Neuronal stem cell (in vitro differentiated cells): ENCODE measurements around the gene DEPDC1.

Experiments used
- DNase-seq: peaks from one replicate; pipeline ENCODE4 v3.0.0-alpha.2; 2013; ENCODE audit warnings: low spot score
- H2AFZ ChIP-seq: one replicate; pipeline ENCODE4 v1.6.1; 2013; ENCODE audit warnings: mild to moderate bottlenecking, low read length, inconsistent platforms
- H2AK5ac ChIP-seq: 2 replicates; pipeline ENCODE4 v1.6.1; 2013; ENCODE audit warnings: low read depth, mild to moderate bottlenecking, inconsistent platforms, low read length, moderate library complexity, mixed read lengths
- H2BK120ac ChIP-seq: 2 replicates; pipeline ENCODE4 v1.6.1; 2013; ENCODE audit warnings: low read depth, mild to moderate bottlenecking, inconsistent platforms, low read length, moderate library complexity, mixed read lengths
- H2BK12ac ChIP-seq: one replicate; pipeline ENCODE4 v1.6.1; 2013; ENCODE audit warnings: low read length, inconsistent platforms
- H2BK15ac ChIP-seq: 2 replicates; pipeline ENCODE4 v1.6.1; 2013; ENCODE audit warnings: mild to moderate bottlenecking, low read length, inconsistent platforms, mixed read lengths
- H2BK5ac ChIP-seq: one replicate; pipeline ENCODE4 v1.6.1; 2013; ENCODE audit warnings: inconsistent platforms, mild to moderate bottlenecking, low read length, moderate library complexity
- H3K14ac ChIP-seq: one replicate; pipeline ENCODE4 v1.6.1; 2013; ENCODE audit warnings: low read length, inconsistent platforms
- H3K18ac ChIP-seq: 2 replicates; pipeline ENCODE4 v1.6.1; 2013; ENCODE audit warnings: low read length, inconsistent platforms
- H3K23ac ChIP-seq: 2 replicates; pipeline ENCODE4 v1.6.1; 2013; ENCODE audit warnings: low read depth, mild to moderate bottlenecking, mixed read lengths, low read length, inconsistent platforms; ENCODE audit not compliant: poor library complexity
- H3K27ac ChIP-seq: replicated peaks from 3 replicates; pipeline ENCODE4 v1.5.1; 2013; ENCODE audit warnings: low read length, inconsistent platforms
- H3K27me3 ChIP-seq, 3 experiments: 2 replicates each; pipeline ENCODE4 v1.6.1; 2013; ENCODE audit warnings: low read length in 3 of 3, mild to moderate bottlenecking in 2 of 3, inconsistent platforms in 1 of 3, low read depth in 1 of 3, mixed read lengths in 1 of 3, moderate library complexity in 1 of 3; ENCODE audit not compliant: control insufficient read depth in 3 of 3, insufficient read depth in 3 of 3
- H3K36me3 ChIP-seq, 2 donors: replicated peaks in 1 of 2; 2 replicates each; pipeline ENCODE4 v1.6.1; 2013; ENCODE audit warnings: low read length in 2 of 2; ENCODE audit not compliant: control insufficient read depth in 2 of 2, insufficient read depth in 2 of 2
- H3K4ac ChIP-seq: 2 replicates; pipeline ENCODE4 v1.6.1; 2013; ENCODE audit warnings: inconsistent platforms, mild to moderate bottlenecking, low read length, moderate library complexity
- H3K4me1 ChIP-seq, 2 donors: 1 replicate in 1 of 2; 2 replicates in 1 of 2; pipeline ENCODE4 v1.6.1; 2013; ENCODE audit warnings: low read length in 2 of 2, low read depth in 1 of 2; ENCODE audit not compliant: control insufficient read depth in 2 of 2, insufficient read depth in 1 of 2
- H3K4me2 ChIP-seq: one replicate; pipeline ENCODE4 v1.6.1; 2013; ENCODE audit warnings: mild to moderate bottlenecking, low read length, inconsistent platforms; ENCODE audit not compliant: insufficient read depth, poor library complexity, severe bottlenecking
- H3K4me3 ChIP-seq, 2 donors: 2 replicates each; pipeline ENCODE4 v1.5.1; 2013; ENCODE audit warnings: low read length in 2 of 2, mild to moderate bottlenecking in 2 of 2, inconsistent platforms in 1 of 2, moderate library complexity in 1 of 2
- H3K79me1 ChIP-seq: one replicate; pipeline ENCODE4 v1.6.1; 2013; ENCODE audit warnings: low read depth, mild to moderate bottlenecking, inconsistent platforms, low read length, moderate library complexity
- H3K9ac ChIP-seq: one replicate; pipeline ENCODE4 v1.6.1; 2013; ENCODE audit warnings: mild to moderate bottlenecking, low read depth, low read length, inconsistent platforms; ENCODE audit not compliant: poor library complexity
- H3K9me3 ChIP-seq, 2 donors: replicated peaks in 1 of 2; 2 replicates each; pipeline versions ENCODE3 to v1.6.1; 2013; ENCODE audit warnings: low read length in 2 of 2, mild to moderate bottlenecking in 2 of 2, inconsistent platforms in 1 of 2, low read depth in 1 of 2, mixed read lengths in 1 of 2, moderate library complexity in 1 of 2; ENCODE audit not compliant: control insufficient read depth in 2 of 2, insufficient read depth in 1 of 2
- H4K8ac ChIP-seq: one replicate; pipeline ENCODE4 v1.6.1; 2013; ENCODE audit warnings: low read depth, mild to moderate bottlenecking, inconsistent platforms, low read length, moderate library complexity
- H4K91ac ChIP-seq: one replicate; pipeline ENCODE4 v1.6.1; 2013; ENCODE audit warnings: low read length, low read depth, mild to moderate bottlenecking, inconsistent platforms; ENCODE audit not compliant: poor library complexity
- WGBS, 2 donors: extraction: QIAGEN DNeasy Blood & Tissue Kit; methylation state at CpG; one replicate each; pipeline ENCODE4 v1.1.7; 2013; ENCODE audit warnings: missing lambda C conversion rate in 2 of 2, mixed read lengths in 1 of 2; ENCODE audit not compliant: insufficient read length in 2 of 2, insufficient replicate concordance in 1 of 2; ENCODE audit errors: extremely low coverage in 2 of 2; 5-methylcytosine and 5-hydroxymethylcytosine counted together

DEPDC1 gene

GRCh38 chr1:68528243-68528642, 31.4 kb upstream of the DEPDC1 start:
- Histone ChIP-seq H3K23ac (no peak overlapping the region), H2BK5ac (no peak overlapping the region), H3K27ac (no peak overlapping the region), H2BK15ac (no peak overlapping the region), H3K9me3 (no peaks in the 10 kb centered on the region), H2AFZ (no peak overlapping the region), H3K4me1 (no peaks in the 10 kb centered on the region), H3K9ac (no peak overlapping the region), H2BK120ac (no peak overlapping the region), H3K14ac (no peak overlapping the region), H3K36me3 (no peaks in the 10 kb centered on the region), H3K4me2 (no peak overlapping the region), H2BK12ac (no peak overlapping the region), H3K27me3 (no peaks in the 10 kb centered on the region), H3K79me1 (no peaks in the 10 kb centered on the region), H3K18ac (peak overlapping the region; percentile 48), H3K4me3 (no peak overlapping the region), H4K91ac (no peak overlapping the region), H4K8ac (no peak overlapping the region), H2AK5ac (no peak overlapping the region), H3K4ac (no peak overlapping the region)
- no peak for DNase-seq
- no CpG with 5 or more reads among the region's 3 CpGs for WGBS, 2 donors

- no peak overlapping the region for H3K23ac ChIP-seq
- no peak overlapping the region for H2AFZ ChIP-seq
- no peak overlapping the region for H3K18ac ChIP-seq
- H2BK120ac ChIP-seq = no peak overlapping the region
- H3K27ac ChIP-seq = no peak overlapping the region
- H3K9ac ChIP-seq = no peak overlapping the region
- no peak overlapping the region for H2AK5ac ChIP-seq
- no peak overlapping the region for H4K91ac ChIP-seq
- no peaks in the 10 kb centered on the region for H3K9me3 ChIP-seq
- H3K4ac ChIP-seq = no peak overlapping the region
- no peak overlapping the region for H2BK15ac ChIP-seq
- H2BK12ac ChIP-seq = no peak overlapping the region
- H3K4me3 ChIP-seq = no peak overlapping the region
- DNase-seq = no peak
- H3K27me3 ChIP-seq = no peaks in the 10 kb centered on the region
- no peak overlapping the region for H4K8ac ChIP-seq
- no peaks in the 10 kb centered on the region for H3K79me1 ChIP-seq
- H3K14ac ChIP-seq = no peak overlapping the region
- H3K4me2 ChIP-seq = no peak overlapping the region
- H3K36me3 ChIP-seq = no peaks in the 10 kb centered on the region
- no peaks in the 10 kb centered on the region for H3K4me1 ChIP-seq
- WGBS, 2 donors = no CpG with 5 or more reads among the region's 2 CpGs
- no peak overlapping the region for H2BK5ac ChIP-seq
Observed at GRCh38 chr1:68525781-68526180, 28.9 kb upstream of the DEPDC1 start.

GRCh38 chr1:68521286-68521685, 24.4 kb upstream of the DEPDC1 start:
- H4K8ac ChIP-seq = no peak overlapping the region
- no peak overlapping the region for H2BK15ac ChIP-seq
- no peak overlapping the region for H3K4me2 ChIP-seq
- no peaks in the 10 kb centered on the region for H3K9me3 ChIP-seq
- H2BK5ac ChIP-seq = no peak overlapping the region
- H3K4me3 ChIP-seq = no peak overlapping the region
- DNase-seq = no peak
- no peaks in the 10 kb centered on the region for H3K36me3 ChIP-seq
- H3K27me3 ChIP-seq = no peaks in the 10 kb centered on the region
- peak overlapping the region; percentile 33 for H2AFZ ChIP-seq
- no peak overlapping the region for H3K14ac ChIP-seq
- H3K23ac ChIP-seq = no peak overlapping the region
- no peak overlapping the region for H2AK5ac ChIP-seq
- H3K9ac ChIP-seq = no peak overlapping the region
- no peak overlapping the region for H2BK12ac ChIP-seq
- no peaks in the 10 kb centered on the region for H3K79me1 ChIP-seq
- H2BK120ac ChIP-seq = no peak overlapping the region
- H3K4ac ChIP-seq = no peak overlapping the region
- H4K91ac ChIP-seq = no peak overlapping the region
- H3K18ac ChIP-seq = no peak overlapping the region
- no peaks in the 10 kb centered on the region for H3K4me1 ChIP-seq
- H3K27ac ChIP-seq = no peak overlapping the region

- no peak overlapping the region for H3K23ac ChIP-seq
- H3K27me3 ChIP-seq = no peaks in the 10 kb centered on the region
- no peak overlapping the region for H3K4me2 ChIP-seq
- no peak for DNase-seq
- no peak overlapping the region for H3K9ac ChIP-seq
- no peak overlapping the region for H2AFZ ChIP-seq
- no peak overlapping the region for H4K91ac ChIP-seq
- H2BK12ac ChIP-seq = no peak overlapping the region
- no peak overlapping the region for H2BK15ac ChIP-seq
- no peak overlapping the region for H3K27ac ChIP-seq
- H2BK5ac ChIP-seq = no peak overlapping the region
- no peaks in the 10 kb centered on the region for H3K79me1 ChIP-seq
- no CpG with 5 or more reads among the region's 2 CpGs for WGBS, 2 donors
- no peak overlapping the region for H3K14ac ChIP-seq
- no peaks in the 10 kb centered on the region for H3K36me3 ChIP-seq
- H2AK5ac ChIP-seq = no peak overlapping the region
- no peak overlapping the region for H3K4me3 ChIP-seq
- peaks cover 0 to 3% of the 10 kb centered on the region in 2 donors for H3K9me3 ChIP-seq
- no peak overlapping the region for H4K8ac ChIP-seq
- no peaks in the 10 kb centered on the region for H3K4me1 ChIP-seq
- H3K18ac ChIP-seq = no peak overlapping the region
- H2BK120ac ChIP-seq = no peak overlapping the region
- H3K4ac ChIP-seq = no peak overlapping the region
Observed at GRCh38 chr1:68516066-68516465, 19.2 kb upstream of the DEPDC1 start.
